ENCODE measurements around the gene PAWR. TPM values are rescaled to one million over a fixed set of nuclear protein-coding genes. Genes with fewer than 3 reads are reported as not detected.

The PAWR gene
- total RNA-seq, 1 donor from 2014 or later, result 72.8 TPM

- no peak for TF ChIP-seq CTCF (conservative IDR thresholded peaks at IDR 0.05)
- Mint-ChIP-seq H3K9me3 (no peaks in the 10 kb centered on the region), H3K36me3 (no peaks in the 10 kb centered on the region), H3K27me3 (peaks cover 12% of the 10 kb centered on the region), H3K4me1 (ENCODE audit: unreplicated experiment) (peaks cover 17% of the 10 kb centered on the region), H3K4me3 (peak overlapping the region; percentile 92), H3K27ac (peak overlapping the region; percentile 92)
- DNase-seq (ENCODE audit: extremely low spot score, unreplicated experiment), result peak; percentile 72
Observed at GRCh38 chr12:79689477-79690141, 1.2 kb downstream of the PAWR start.

GRCh38 chr12:79689061-79689476 lies 1.7 kb downstream of the PAWR start:
- H3K4me3 Mint-ChIP-seq, result peak overlapping the region; percentile 92
- peak overlapping the region; percentile 92 for H3K27ac Mint-ChIP-seq
- no peak for TF ChIP-seq CTCF (conservative IDR thresholded peaks at IDR 0.05)
- no peaks in the 10 kb centered on the region for H3K36me3 Mint-ChIP-seq
- H3K27me3 Mint-ChIP-seq, result peaks cover 12% of the 10 kb centered on the region
- H3K9me3 Mint-ChIP-seq, result no peaks in the 10 kb centered on the region
- no peak for DNase-seq (ENCODE audit: extremely low spot score, unreplicated experiment)
- peaks cover 17% of the 10 kb centered on the region for H3K4me1 Mint-ChIP-seq (ENCODE audit: unreplicated experiment)

- Mint-ChIP-seq H3K36me3 (no peaks in the 10 kb centered on the region), H3K27ac (peak overlapping the region; percentile 92), H3K9me3 (no peaks in the 10 kb centered on the region), H3K4me1 (ENCODE audit: unreplicated experiment) (peaks cover 17% of the 10 kb centered on the region), H3K4me3 (peak overlapping the region; percentile 92), H3K27me3 (peaks cover 12% of the 10 kb centered on the region)
- no peak for DNase-seq (ENCODE audit: extremely low spot score, unreplicated experiment)
- no peak for TF ChIP-seq CTCF (conservative IDR thresholded peaks at IDR 0.05)
Observed at GRCh38 chr12:79688376-79689060, 2.2 kb downstream of the PAWR start.

GRCh38 chr12:79687711-79688260 lies 3.0 kb downstream of the PAWR start:
- peaks cover 13% of the 10 kb centered on the region for H3K4me1 Mint-ChIP-seq (ENCODE audit: unreplicated experiment)
- peak overlapping the region; percentile 92 for H3K4me3 Mint-ChIP-seq
- H3K27ac Mint-ChIP-seq, result peak overlapping the region; percentile 92

GRCh38 chr12:79686171-79686570 lies 4.6 kb downstream of the PAWR start:
- peaks cover 10% of the 10 kb centered on the region for H3K4me1 Mint-ChIP-seq (ENCODE audit: unreplicated experiment)
- peak overlapping the region; percentile 92 for H3K4me3 Mint-ChIP-seq
- no peaks in the 10 kb centered on the region for H3K36me3 Mint-ChIP-seq
- TF ChIP-seq CTCF (conservative IDR thresholded peaks at IDR 0.05), result no peak
- DNase-seq (ENCODE audit: extremely low spot score, unreplicated experiment), result no peak
- H3K27ac Mint-ChIP-seq, result peak overlapping the region; percentile 38
- H3K27me3 Mint-ChIP-seq, result no peaks in the 10 kb centered on the region
- no peaks in the 10 kb centered on the region for H3K9me3 Mint-ChIP-seq

More at GRCh38 chr12:79687711-79688260, 3.0 kb downstream of the PAWR start:
- peaks cover 9% of the 10 kb centered on the region for H3K27me3 Mint-ChIP-seq
- TF ChIP-seq CTCF (conservative IDR thresholded peaks at IDR 0.05), result no peak
- H3K36me3 Mint-ChIP-seq, result no peaks in the 10 kb centered on the region
- DNase-seq (ENCODE audit: extremely low spot score, unreplicated experiment), result no peak
- H3K9me3 Mint-ChIP-seq, result no peaks in the 10 kb centered on the region

Measured in type B pancreatic cell (in vitro differentiated cells).